ENCODE measurements around the gene XIRP1.
A peak's percentile ranks its signal among the peaks of the same experiment; 100 is the strongest.

The XIRP1 gene

GRCh38 chr3:39140341-39140971 is 51.9 kb downstream of the XIRP1 start:
- no peak for DNase-seq

GRCh38 chr3:39139442-39139841 is 53.0 kb downstream of the XIRP1 start:
- no peak for DNase-seq

- DNase-seq = peak; percentile 59
Measured at GRCh38 chr3:39138804-39139415, 53.5 kb downstream of the XIRP1 start.

GRCh38 chr3:39137991-39138803 is 54.2 kb downstream of the XIRP1 start:
- no peak for DNase-seq

GRCh38 chr3:39137435-39137936 is 54.9 kb downstream of the XIRP1 start:
- DNase-seq = no peak

GRCh38 chr3:39136533-39137434 is 55.6 kb downstream of the XIRP1 start:
- no peak for DNase-seq

- DNase-seq = no peak
Measured at GRCh38 chr3:39135170-39135805, 57.1 kb downstream of the XIRP1 start.

GRCh38 chr3:39134305-39134704 is 58.1 kb downstream of the XIRP1 start:
- DNase-seq = no peak

- no peak for DNase-seq
Measured at GRCh38 chr3:39133822-39134221, 58.6 kb downstream of the XIRP1 start.
